GM19467 (cell line): Measurements from ENCODE around the gene CD6.

Source experiments
- ATAC-seq: cut with Tn5 transposase; IDR thresholded peaks from one replicate; pipeline ENCODE4 v1.9.1; 2021; ENCODE audit warnings: mild to moderate bottlenecking, moderate library complexity; ENCODE audit not compliant: unreplicated experiment

The CD6 gene

DNA sequence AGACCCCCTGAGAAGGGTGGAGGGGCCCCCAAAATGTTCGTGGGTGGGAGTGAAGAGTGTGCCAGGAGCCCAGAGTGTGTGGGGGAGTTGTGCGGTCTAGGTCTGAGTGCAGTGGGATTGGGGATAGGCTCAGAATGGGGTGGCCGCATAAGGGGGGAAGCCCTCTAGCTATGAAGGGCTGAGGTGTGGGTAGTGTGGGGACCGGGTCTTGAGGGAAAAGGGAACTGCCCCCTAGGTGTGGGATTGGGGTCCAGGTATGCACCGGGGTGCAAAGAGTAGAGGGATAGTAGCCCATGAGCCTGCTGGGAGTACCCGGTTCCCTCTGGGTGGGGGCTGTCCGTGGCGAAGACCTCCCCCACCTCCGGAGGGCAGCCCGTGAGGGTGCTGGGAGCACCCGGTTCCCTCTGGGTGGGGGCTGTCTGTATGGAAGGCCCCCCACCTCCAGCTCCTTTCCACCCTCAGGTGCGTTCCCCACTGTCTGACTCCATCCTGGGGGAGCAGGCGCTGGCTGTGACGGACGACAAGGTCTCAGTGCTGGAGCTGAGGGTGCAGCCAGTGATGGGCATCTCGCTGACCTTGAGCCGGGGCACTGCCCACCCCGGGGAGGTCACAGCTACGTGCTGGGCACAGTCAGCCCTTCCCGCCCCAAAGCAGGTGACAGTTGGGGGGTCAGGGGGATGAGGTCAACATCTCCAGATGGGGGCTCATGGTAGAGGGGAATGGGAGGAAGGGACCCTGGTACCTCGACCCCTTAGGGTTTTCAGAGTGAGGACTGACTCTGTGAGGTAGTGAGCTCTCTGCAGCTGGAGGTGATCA is 36.5 kb upstream of the CD6 start:
- no peak for ATAC-seq

DNA sequence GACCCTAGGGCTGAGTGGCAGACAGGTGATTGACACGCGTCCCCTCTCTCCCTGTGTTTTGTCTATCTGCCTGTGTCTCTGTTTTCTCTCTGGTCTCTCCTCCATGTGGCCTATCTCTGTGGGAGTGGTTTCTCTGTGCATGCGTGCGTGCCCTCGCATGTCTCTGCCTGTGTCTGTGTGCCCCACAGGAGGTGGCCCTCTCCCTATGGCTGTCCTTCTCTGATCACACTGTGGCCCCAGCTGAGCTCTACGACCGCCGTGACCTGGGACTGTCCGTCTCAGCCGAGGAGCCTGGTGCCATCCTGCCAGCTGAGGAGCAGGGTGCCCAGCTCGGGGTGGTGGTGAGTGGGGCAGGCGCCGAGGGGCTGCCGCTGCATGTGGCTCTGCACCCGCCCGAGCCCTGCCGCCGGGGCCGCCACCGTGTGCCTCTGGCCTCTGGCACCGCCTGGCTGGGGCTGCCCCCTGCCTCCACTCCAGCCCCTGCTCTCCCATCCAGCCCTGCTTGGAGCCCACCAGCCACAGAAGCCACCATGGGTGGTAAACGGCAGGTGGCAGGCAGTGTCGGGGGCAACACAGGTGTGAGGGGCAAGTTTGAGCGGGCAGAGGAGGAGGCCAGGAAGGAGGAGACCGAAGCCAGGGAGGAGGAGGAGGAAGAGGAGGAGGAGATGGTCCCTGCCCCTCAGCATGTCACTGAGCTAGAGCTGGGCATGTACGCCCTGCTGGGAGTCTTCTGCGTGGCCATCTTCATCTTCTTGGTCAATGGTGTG is 35.6 kb upstream of the CD6 start:
- no peak for ATAC-seq

DNA sequence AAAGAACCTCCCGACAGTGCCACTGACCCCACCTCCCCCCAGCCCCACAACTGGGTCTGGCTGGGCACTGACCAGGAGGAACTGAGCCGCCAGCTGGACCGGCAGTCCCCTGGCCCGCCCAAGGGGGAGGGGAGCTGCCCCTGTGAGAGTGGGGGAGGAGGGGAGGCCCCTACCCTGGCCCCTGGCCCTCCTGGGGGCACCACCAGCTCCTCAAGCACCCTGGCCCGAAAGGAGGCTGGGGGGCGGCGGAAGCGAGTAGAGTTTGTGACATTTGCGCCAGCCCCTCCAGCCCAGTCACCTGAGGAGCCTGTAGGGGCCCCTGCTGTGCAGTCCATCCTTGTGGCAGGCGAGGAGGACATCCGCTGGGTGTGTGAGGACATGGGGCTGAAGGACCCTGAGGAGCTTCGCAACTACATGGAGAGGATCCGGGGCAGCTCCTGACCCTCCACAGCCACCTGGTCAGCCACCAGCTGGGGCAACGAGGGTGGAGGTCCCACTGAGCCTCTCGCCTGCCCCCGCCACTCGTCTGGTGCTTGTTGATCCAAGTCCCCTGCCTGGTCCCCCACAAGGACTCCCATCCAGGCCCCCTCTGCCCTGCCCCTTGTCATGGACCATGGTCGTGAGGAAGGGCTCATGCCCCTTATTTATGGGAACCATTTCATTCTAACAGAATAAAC is 34.9 kb upstream of the CD6 start:
- no peak for ATAC-seq

DNA sequence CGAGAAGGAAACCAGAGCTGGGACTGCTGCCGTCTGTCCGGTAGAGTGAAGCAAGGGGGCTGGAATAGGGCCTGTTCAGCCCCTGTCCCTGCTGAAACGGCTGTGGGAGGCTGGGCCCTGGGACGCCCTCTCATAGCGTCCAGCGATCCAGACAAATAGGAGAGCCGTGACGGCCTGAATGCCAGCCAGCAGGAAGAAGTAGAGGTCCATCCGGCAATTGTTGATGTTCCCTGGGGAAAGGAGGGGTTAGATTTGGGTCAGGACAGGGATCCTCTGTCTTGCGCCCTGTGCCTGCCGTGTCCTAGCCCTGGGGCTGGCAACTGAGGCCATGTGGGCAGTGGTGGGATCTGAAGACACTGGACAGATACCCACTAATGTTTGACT is 34.3 kb upstream of the CD6 start:
- no peak for ATAC-seq

DNA sequence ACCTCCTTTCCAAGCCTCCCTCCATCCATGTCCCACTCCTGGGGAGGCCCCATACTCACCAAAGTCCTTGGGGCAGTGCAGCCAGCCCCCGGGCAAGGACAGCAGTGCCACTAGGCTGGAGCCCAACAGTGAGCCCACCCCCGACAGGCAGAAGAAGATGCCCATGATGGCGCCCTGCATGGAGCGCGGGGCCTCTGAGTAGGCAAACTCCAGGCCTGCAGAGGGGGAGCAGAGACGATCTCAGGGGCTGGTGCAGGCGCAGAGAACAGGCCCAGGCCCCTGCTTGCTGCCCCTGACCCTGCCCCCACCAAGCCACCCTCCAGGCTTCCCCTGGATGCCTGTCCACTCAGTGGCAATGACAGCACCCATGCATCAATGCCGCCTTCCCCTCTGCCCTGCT is 33.7 kb upstream of the CD6 start:
- no peak for ATAC-seq

DNA sequence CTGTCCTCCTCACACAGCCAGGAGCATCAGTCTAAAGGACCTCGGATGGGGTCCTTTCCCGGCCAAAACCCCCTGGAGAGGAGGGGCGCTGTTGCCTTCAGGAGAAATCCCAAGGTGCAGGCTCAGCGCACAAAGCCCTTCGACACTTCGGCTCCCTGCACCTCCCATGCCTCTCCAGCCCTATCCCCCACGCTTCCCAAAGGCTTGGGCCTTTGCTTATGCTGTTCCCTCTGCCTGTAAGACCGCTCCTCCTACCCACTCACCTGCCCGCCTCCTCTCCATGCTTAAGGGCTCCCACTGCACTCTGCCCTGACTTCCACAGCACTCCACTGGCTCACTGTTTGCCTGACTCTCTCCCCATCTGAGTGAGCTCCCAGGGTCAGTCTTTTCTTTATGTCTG is 33.0 kb upstream of the CD6 start:
- no peak for ATAC-seq

DNA sequence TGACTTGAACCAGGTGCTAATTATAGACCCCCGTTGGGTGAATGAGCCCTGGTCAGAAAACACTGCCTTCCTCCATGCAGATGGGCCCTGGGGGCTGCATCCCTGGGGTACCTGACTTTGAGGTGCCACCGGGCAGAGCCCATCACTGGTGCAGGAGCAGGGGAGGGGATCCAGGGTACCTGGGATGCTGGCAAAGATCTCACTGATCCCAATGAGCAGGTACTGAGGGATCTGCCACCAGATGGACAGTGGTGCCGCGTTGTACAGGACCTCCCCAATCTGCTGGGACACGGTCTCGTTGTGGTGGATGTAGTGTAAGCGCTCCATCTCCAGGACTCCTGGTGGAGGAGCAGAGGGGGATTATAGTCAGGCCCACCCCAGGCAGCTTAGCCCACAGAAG is 32.2 kb upstream of the CD6 start:
- ATAC-seq, result no peak

DNA sequence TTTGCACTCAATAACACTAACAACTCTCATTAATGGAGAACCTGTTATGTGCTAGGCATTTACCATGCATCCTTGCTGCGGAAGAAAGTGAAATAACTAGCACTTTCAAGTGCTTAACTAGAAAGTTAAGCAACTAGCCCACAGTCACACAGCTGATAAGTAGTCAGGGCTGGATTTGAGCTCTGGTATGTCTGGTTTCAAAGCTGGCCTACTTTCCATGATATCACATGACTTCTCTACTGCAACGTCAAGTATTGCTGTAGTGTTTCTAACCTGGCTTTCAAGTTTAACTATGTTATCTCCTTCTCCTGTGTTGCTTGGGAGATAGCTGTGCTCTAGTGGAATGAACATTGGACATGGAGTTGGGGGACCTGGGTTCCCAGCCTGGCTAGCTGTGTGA is 31.6 kb upstream of the CD6 start:
- ATAC-seq, result no peak

DNA sequence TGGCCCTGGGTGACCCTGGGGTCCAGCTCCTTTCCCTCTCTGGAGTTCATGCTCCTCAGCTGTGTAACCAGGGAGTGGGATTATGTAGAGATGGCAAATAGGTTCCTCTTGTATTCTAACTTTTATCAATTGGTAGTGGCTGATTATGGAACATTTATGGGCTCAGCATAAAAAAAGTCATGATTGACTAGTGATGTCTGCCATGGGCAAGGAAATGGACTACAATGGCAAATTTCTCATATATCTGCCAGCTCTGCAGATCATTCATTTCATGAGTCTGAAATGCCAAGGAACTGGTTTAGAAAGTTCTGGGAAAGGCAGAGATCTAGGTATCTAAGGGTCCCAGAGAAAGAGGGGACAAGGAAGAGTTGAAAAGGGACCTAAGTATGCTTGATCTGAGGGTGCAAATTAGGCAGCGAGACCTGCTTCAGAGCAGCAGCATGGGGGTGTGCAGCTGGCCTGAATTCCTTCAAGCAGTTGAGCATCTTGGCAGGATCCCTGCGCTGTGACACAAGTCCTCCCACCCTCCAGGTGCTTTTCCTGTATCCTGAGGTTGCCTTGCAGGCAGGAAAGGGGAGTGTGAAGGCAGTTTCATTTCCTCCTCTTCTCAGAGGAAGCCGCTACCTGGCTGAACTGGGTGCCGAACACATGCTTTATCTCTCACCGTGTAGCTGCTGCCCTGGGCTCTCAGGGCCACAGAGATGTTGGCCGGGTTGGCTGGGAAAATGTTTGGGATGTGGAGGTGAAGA is 29.9 kb upstream of the CD6 start:
- no peak for ATAC-seq

DNA sequence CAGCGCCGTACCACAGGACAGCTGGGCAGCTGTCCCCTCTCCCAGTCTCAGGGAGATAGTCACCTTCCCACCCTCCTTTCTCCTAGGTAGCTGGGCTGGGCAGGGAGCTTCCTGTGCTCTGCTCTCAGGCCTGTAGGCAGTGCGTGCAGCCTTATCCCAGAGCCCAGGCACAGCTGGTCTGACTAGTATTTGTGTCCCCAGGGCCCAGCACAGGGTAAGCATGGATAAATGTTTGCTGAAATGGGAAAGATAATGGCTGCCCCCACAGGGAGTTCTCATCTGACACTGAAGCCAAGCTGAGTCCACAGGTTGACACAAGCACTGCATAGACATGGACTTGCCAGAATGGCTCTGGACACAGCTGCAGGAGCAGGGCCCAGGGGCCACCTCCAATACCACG is 29.3 kb upstream of the CD6 start:
- ATAC-seq, result no peak

DNA sequence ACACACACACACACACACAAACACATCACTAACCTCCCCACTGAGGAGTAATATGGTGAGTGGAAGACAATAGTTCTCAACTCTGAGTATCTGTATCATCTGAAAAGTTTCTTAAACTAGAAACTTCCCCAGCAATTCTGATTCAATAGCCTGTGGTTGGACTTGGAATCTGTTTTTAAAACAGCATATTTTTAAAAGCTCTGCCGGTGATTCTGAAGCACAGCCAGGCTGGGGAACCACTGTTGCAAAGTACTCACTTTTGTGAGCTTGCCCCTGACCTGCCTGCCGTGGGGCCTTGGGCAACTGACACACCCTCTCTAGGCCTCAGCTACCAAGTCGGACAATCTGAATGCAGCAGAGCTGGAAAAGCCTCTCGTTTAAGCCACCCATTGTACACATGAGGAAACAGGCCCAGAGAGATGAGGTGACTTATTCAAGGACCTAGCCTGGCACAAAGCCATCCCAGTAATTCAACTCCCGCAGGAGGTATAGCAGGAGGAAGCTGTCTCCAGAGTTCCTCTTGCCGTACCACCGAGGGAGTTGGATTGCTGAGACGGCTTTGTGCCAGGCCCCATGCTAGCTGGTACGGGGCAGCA is 28.4 kb upstream of the CD6 start:
- no peak for ATAC-seq

DNA sequence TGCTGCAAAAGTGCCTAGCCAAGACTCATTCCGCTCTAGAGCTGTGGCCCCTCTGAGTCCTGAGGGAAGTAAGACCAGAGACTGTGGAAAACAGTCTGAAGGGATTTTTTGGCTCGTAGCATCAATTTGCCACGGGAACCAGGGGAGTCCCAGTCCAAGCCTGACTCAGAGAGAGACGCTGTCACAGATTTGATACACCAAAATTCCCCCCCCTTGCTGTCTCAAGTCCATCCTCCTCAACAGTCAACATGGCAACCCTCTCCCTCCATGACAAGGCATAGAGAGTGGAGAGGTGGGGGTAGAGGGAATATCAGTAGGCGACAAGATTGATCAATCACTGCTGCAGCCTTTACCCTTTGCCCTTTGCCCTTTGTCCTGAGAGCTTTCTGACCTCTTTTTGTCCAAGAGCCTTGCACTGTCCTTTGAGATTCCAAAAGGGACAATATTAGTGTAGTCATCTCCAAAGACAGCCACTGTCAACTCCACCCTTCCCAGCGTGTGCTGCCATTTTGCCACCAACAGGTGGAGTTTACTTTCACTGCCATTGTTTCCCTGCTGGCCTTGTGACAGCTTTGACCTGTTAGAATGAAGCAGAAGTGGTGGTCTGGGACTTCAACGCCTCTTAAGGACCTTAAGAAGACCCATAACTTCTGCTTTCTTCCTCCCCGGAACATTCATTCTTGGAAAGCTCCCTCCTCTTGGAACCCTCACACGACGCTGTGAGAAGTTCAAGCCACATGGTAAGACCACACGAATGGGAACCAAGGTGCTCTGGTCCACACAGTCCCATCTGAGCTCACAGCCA is 26.8 kb upstream of the CD6 start:
- ATAC-seq, result no peak

DNA sequence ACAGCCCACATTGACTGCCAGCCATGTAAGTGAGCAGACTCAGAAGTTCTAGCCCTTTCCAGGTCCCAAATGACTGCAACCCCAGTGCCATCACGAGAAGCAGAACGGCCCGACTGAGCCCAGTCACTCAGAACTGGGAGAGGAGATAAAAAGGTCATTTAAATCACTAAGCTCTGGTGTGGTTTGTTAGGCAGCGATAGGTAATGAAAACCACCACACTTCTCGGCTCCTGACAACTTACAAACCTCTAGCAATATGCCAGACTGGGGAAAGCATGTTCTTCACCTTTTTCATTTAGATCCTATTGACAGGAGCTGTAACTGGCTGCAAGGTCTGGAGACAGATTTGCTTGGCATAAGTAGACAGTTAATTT is 26.2 kb upstream of the CD6 start:
- no peak for ATAC-seq

DNA sequence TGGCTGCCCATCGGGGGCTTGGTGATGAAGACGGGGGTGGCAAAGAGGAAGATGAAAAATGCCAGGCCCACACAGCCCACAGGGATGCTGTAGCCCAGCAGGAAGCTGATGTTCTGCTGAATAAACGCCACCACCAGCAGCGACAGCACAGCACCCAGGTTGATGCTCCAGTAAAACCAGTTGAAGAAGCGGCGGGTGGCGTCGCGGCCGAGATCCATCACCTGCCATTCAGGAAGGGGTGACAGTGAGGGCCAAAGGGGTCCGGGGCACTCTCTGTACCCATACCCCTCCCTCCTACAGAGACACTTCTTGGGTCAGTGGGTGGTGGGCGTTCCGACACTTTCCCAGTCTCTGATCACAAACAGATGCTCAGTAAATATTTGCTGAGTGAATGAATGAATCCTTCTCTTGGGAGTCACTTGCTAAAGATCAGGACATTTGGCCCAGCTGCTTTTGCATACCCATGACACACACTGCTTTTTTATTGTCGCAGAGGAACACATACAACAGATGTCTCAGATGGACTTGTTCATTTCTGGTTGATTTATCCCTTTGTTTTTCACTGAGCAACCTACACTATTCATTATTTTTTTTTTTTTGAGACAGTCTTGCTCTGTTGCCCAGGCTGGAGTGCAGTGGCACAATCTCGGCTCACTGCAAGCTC is 24.7 kb upstream of the CD6 start:
- no peak for ATAC-seq

DNA sequence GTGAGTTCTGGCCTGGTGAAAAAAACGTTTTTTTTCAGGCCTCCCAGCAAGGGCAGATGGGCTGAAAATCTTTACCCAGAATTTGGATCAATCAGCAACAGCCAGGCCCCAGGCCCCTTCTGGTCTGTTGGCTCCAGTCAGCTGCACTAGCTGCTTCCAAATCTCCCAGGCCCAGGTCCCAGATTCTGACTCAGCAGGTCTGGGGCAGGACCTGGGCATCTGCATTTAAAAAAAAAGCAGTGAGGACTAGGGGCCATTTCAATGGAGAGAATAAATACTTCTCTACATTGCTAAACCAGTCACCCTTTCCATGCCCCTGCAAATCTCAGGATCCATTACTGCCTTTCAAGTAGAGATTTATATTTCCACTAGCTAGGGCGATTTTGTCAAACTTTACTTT is 23.8 kb upstream of the CD6 start:
- no peak for ATAC-seq

DNA sequence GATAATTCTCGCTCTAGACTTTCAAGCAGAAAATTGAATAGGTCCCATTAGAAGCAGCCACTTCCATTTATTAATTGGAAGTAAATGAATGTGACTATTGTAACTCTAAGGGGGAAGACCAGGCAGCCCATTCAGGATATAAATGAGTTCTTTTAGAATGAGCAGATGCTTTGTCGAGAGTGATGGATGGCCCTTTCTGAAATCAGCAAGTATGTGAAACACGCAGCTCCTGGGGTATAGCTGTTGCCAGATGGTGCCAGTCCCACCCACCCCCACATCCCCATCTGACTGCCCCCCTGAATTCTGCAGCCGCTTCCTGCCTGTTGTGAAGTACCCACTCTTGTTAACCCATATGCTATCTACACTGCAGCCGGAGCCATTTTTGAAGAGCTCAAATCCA is 23.2 kb upstream of the CD6 start:
- no peak for ATAC-seq

DNA sequence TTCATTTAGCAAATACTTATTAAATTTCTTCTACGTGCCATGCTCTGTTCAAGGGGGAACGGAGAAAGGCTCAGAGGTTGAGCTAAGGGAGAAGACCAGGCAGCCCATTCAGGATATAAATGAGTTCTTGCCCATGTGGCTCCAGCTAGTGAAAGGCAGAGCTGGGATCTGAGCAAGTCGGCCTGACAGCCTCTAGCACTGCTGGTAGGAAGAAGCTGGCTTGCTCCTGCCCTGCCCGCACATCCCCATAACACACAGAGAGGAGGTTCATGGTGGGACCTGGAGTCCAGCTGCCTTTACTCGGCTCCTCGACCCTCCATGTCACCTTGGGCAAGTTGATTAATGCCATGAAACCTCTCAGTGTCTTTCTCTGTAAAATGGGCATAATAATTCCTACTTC is 21.5 kb upstream of the CD6 start:
- no peak for ATAC-seq

DNA sequence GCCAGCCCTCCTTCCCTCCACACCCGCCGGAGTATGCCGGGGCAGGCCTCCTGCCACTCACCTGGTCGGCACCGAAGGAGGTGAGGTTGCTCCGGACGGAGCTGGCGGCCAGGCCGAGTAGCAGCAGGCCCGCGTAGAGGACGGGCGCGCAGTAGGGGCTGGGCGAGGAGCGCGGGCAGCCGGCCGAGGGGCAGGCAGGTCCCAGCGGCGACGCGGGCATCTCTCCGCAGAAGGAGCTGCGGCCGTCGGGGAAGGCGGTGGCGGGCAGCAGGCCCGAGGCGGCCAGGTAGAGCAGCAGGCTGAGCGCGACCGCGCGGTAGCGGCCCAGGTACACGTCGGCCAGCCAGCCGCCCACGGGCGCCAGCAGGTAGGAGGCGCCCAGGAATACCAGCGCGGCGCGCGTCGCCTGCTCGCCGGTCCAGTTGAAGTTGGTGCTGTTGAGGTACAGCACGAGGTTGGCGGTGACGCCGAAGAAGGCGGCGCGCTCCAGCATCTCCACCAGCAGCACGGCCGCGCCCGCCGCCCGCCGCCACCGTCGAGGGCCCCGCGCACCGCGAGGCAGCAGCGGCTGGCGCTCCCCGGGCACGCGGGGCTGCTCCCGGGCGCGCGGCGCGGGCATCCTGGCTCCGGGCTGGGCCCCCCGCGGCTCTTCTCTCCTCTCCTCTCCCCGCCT is 20.4 kb upstream of the CD6 start:
- ATAC-seq, result no peak

DNA sequence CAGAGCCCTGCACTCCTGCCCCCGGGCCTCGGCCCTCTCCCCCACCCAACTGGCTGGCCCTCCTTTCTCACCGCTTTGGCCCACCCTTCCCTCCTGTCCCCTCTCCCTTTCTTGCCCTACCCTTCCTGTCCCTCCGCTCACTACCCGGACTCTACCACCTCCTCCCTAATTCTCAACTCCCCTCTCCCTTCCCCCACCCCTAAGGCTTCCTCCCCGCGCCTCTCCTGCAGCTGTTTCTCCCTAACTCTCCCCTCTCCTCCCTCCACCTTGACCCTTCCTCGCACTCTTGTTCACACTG is 19.9 kb upstream of the CD6 start:
- ATAC-seq, result no peak
